Activated CD8-positive, alpha-beta memory T cell treated with anti-CD3 and anti-CD28 coated beads, Interleukin-2, amount 50 U/mL, for 4 hours (primary cell): Measurements from ENCODE around the gene NEK10.
"Not testable (repeated sequence)": the region's sequence is repeated elsewhere in the genome, so short reads cannot be mapped to it uniquely, and the experiment has no call there.

Experiments used
- DNase-seq: peaks from one replicate; pipeline ENCODE4 v3.0.0-alpha.2; 2020

The NEK10 gene

GRCh38 chr3:27310688-27311087 is 58.5 kb downstream of the NEK10 start:
- DNase-seq: no peak

GRCh38 chr3:27307566-27307965 is 61.6 kb downstream of the NEK10 start:
- DNase-seq: no peak

- DNase-seq: no peak
These were observed 66.3 kb downstream of the NEK10 start for GRCh38 chr3:27302891-27303290.

- not testable (repeated sequence) for DNase-seq
These were observed 70.2 kb downstream of the NEK10 start for GRCh38 chr3:27298981-27299380.

- DNase-seq: no peak
These were observed 75.2 kb downstream of the NEK10 start for GRCh38 chr3:27293939-27294338.

- no peak for DNase-seq
These were observed 78.4 kb downstream of the NEK10 start for GRCh38 chr3:27290760-27291159.

- DNase-seq: no peak
These were observed 79.3 kb downstream of the NEK10 start for GRCh38 chr3:27289769-27290413.

GRCh38 chr3:27287052-27287451 is 82.1 kb downstream of the NEK10 start:
- no peak for DNase-seq

GRCh38 chr3:27286467-27286866 is 82.7 kb downstream of the NEK10 start:
- not testable (repeated sequence) for DNase-seq

- DNase-seq: no peak
These were observed 83.5 kb downstream of the NEK10 start for GRCh38 chr3:27285668-27286067.

- DNase-seq: no peak
These were observed 87.5 kb downstream of the NEK10 start for GRCh38 chr3:27281671-27282150.

- DNase-seq: no peak
These were observed 90.1 kb downstream of the NEK10 start for GRCh38 chr3:27279123-27279522.

- no peak for DNase-seq
These were observed 90.7 kb downstream of the NEK10 start for GRCh38 chr3:27278383-27279055.

GRCh38 chr3:27275441-27275990 is 93.7 kb downstream of the NEK10 start:
- DNase-seq: no peak

- DNase-seq: no peak
These were observed 97.3 kb downstream of the NEK10 start for GRCh38 chr3:27271890-27272289.

- DNase-seq: no peak
These were observed 114.3 kb downstream of the NEK10 start for GRCh38 chr3:27254896-27255295.

- DNase-seq: no peak
These were observed 115.4 kb downstream of the NEK10 start for GRCh38 chr3:27253831-27254230.

- no peak for DNase-seq
These were observed 115.8 kb downstream of the NEK10 start for GRCh38 chr3:27253391-27253790.

- no peak for DNase-seq
These were observed 116.5 kb downstream of the NEK10 start for GRCh38 chr3:27252646-27253045.

GRCh38 chr3:27244374-27244773 is 124.8 kb downstream of the NEK10 start:
- DNase-seq: no peak

GRCh38 chr3:27239951-27240350 is 129.2 kb downstream of the NEK10 start:
- no peak for DNase-seq

GRCh38 chr3:27228805-27229204 is 140.4 kb downstream of the NEK10 start:
- DNase-seq: no peak

GRCh38 chr3:27224197-27224596 is 145.0 kb downstream of the NEK10 start:
- no peak for DNase-seq

GRCh38 chr3:27221264-27221932 is 147.8 kb downstream of the NEK10 start:
- DNase-seq: no peak
